ENCODE data around the gene NXF1.
A peak's percentile ranks its signal among the peaks of the same experiment; 100 is the strongest.
"Not testable (repeated sequence)": the region's sequence is repeated elsewhere in the genome, so short reads cannot be mapped to it uniquely, and the experiment has no call there.

NXF1 gene

DNA sequence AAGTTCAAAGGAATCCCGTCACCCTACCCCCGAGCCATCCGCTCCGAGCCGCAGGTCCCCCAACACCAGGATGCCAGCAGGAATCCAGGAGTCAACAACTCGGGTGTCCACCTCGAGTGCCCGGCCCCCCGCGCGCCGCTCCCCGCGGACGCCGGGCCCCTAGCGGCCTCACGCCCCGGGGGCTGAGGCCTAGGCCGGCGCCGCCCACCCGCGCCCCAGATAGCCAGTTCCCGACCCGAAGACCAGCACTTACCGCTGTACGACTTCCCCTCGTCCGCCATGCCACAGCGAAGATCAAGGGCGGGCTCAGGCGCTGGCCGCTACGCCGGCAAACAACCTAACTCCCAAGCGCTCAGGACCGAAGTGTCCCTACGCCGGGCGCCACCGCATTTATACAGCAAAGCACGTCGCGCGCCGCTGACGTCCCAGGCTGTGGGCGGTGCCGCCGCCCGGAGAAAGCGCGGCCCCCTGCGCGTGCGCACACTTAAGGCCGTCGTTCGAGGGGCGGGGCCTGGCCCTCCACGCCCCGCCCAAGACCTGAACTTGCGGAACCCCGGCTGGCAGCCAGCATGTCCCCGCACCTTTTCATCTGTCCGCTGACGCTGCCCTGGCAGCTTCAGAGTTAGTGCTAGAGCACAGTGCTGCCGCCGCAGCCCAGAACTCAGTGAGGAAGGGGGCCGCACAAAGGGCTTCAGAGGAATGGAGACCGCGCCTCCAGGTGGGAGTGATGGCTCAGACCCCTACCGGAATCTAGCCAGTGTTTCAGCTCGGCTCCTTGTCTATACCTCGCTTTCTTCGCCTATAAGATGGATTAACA lies at the start of gene NXF1:
TSS of gene NXF1 (minus strand) at position 365 of the 817 bp plus-strand sequence. CDS start at position 281, 84 bp downstream.
- peak; percentile 91 to 98 for DNase-seq

DNA sequence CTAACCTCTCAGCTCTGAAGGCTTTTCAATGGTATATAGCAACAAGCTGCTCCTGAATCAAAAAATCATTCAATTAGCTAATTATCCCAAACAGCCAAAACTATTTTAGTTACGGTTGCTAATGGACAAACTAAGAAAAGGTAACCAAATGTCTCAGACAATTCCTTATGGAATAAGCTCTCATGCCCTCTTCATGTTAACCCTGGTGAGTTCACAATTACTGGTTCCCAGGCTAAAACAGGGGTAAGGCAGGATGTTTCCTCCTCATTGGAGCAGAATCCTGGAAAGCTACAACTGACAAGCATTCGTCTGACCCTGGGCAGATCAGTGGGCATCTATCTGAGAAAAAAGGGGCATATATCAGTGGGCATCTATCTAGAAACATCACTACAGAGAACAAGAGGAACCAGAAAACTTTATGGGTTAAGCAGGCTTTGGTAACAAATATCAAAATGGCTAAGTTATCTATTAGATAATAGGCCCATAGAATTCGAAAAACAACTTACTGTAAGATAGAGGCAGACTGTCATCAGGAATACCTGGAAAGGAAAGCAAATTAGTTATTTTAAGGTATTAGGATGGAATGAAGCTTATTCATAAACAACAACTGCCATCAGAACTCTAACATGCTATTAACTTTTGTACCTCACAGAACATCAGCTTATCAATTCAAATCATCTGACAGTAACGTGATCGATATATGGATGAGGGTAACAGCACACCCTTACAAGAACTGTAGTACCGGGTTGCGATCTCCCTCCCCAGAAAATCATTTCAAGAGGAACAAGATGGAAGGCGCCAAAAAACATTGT lies 49.0 kb upstream of the NXF1 start:
- DNase-seq = no peak

DNA sequence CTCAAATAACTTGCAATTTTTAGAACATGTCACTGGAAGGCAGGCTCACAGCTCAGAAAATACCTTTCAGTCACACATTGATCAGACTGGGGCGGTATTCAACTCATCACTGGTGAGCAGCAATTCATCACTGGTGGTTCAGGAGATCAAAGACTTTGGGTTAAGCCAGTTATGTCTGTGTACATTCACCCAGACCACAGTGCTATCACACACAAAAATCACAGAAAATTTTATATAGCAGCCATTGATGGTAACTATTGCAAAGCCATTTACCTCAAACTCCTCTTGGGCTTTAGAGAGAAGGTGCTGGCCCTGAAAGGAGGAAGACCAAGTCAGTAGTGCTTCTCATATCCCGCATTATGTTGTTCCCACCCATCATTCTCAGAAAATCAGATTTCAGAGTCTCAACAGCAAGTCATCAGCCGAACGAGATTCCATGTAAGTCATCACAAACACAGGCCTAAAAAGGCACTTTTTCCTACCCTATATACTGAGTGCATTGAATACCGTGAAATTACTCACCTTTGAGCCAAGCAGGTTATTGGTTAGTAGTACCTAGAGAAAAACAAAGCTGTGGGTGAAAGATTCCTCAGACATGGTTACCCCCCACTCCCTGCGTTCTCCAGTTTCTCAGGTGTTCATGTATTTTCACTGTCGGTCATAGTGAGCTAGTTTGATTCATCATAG lies 48.2 kb upstream of the NXF1 start:
- no peak for DNase-seq

DNA sequence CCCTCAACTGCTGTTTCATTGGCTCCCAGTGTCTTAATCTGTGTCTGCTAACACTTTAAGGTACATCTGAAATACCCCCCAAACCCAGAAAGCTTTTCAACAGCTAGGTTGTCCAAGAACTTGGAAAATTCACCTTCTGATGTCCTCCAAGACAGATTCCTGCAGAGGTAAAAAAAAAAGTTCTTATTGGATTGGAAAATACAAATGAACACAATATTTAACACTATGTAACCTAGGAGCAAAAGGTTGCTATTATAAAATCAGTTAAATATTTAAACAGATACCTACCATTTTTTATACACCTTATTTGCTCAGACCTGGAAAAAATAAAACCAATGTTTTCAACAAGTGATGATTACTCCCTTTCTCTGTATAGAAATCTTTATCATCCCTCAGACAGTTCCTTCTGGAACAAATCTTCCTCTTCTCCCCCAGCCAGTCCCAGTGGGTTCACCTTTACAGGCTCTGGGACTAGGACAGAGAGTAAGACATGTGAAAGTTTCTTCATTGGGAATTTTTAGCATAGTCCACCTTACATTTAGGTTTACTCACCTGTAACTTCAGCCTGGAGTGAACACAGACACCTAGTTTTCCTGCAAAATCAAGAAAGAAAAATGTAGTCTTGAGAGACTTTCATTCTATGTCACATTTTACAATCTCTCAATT lies 47.4 kb upstream of the NXF1 start:
- DNase-seq = no peak

DNA sequence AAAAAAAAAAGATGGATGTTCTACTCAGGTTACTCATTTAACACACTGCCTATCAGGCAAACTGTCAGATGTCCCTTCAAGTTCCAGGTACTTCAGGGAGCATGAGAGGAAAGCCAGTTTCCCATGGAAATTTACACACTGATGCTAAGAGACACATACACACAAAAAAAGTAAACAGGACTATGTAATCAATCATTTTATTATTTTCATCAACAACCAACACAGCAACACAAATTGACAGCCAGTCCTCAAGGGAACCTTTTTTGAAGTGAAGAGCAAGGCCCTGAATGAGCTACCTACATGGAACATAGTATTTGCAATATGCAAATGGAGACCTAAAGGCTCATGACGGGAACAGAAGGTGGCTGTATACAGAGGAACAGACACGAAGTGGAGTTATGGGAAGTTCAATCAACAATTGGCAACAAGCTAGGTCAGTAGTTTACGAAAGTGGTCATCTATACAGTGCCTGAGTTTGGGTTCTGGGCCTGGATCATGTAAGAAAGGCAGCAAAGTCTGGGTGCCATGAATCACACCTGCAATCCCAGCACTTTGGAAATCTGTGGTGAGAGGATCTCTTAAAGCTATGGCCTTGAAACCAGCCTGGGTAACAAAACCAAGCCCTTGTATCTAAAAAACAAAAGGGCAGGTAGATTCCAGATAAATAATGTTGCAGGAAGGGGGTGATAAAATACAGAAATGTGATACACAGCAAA lies 46.7 kb upstream of the NXF1 start:
- DNase-seq = no peak

DNA sequence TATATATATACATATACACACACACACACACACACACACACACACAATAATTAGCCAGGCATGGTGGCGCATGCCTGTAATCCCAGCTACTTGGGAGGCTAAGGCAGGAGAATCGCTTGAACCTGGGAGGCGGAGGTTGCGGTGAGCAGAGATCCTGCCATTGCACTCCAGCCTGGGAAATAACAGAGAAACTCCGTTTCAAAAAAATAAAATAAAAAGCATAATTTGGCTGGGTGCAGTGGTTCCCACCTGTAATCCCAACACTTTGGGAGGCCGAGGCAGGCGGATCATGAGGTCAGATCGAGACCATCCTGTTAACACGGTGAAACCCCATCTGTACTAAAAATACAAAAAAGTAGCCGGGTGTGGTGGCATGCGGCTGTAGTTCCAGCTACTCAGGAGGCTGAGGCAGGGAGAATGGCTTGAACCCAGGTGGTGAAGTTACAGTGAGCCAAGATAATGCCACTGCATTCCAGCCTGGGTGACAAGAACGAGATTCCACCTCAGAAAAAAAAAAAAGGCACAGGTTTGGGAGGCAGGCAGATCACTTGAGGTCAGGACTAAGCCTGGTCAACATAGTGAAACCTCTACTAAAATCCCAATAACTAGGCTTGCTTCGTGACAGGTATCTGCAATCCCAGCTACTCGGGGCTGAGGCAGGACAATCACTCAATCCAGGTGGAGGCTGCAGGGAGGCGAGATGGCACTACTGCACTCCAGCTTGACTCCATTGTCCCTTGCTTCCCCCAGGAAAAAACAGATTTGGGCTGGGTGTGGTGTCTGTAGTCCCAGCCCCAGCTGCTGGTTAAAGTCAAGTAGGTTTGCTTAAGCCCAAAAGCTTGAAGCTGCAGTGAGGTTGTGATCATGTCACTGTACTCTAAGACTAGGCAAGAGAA lies 45.9 kb upstream of the NXF1 start:
- peak in 1 of 2 experiments; percentile 34 for DNase-seq

DNA sequence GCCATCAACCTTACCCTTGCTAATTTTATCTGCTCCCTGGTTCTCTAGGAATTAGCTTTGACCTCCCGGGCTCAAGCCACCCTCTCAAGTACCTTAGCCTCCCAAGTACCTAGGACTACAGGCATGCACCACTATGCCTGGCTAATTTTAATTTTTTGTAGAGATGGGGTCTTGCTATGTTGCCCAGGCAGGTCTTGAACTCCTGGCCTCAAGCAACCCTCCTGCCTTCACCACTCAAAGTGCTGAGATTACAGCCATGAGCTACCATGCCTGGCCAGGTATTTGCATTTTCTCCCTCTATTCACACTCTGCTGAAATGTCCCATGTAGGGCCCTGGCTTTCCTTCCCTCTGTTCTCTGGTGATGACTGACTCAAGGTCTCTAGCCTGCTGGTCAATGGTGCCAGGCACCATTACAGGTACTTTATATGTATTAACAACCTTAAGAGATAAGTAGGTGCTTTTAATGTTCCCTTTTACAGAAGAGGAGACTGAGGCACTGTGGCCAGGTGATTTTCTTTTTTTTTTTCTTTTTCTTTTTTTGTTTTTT lies 42.6 kb upstream of the NXF1 start:
- no peak for DNase-seq

DNA sequence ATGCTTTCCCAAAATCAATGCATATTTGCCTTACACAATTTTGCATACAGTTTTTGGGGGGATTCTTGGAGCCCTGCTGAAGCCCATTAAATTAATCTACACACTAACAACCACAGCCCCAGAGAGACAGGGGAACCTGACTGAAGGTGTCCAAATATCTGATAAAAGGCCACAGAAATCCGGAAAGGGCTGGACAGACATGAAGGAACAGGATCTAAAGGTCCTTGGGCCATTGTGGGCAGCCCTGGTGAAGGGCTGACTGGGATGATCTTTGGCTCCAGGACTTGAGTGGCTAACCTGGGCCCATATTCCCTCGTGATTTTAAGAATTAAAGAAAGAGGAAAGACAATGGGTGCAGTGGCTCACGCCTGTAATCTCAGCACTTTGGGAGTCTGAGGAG lies 40.9 kb upstream of the NXF1 start:
- DNase-seq = no peak

DNA sequence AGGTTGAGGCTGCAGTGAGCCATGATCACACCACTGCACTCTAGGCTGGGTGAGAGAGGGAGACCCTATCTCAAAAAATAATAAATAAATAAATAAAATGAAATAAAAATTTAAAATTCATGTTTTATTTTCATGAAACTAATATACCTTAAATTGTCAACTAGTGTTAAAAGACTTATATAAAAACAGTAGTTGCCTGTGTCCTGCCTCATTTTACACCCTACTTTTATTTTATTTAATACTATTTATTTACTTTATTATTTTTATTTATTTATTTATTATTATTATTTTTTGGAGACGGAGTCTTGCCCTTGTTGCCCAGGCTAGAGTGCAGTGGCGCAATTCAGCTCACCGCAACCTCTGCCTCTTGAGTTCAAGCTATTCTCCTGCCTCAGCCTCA lies 38.9 kb upstream of the NXF1 start:
- DNase-seq = no peak

DNA sequence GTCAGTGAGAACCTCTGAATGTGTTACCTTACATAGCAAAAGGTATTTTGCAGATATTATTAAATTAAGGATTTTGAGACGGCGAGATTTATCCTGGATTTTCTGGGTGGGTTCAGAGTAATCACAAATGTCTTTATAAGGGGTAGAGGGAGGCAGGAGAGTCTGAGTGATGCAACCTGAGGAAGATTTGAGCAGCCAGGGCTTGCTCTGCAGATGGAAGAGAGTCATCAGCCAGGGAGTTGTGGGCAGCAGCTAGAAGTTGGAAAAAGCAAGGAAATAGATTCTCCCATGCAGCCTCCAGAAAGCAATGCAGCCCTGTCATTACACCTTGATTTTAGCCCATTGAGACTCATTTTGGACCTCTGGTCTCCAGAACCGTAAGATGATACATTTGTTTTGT lies 38.2 kb upstream of the NXF1 start:
- no peak for DNase-seq

DNA sequence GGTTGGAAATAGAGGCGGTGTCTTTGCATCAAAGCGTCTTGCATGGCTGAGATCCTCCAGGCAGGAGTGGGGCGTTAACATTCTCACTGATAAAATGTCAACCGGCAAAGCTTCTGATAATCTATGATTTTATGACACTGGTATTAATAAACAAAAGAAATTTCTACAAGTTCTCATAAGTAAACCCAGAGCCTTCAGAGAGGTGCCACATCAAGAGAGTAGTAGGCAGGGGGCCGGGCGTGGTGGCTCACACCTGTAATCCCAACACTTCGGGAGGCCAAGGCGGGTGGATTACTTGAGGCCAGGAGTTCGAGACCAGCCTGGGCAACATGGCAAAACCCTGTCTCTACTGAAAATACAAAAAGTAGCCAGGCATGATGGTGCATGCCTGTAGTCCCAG lies 37.7 kb upstream of the NXF1 start:
- not testable (repeated sequence) for DNase-seq

DNA sequence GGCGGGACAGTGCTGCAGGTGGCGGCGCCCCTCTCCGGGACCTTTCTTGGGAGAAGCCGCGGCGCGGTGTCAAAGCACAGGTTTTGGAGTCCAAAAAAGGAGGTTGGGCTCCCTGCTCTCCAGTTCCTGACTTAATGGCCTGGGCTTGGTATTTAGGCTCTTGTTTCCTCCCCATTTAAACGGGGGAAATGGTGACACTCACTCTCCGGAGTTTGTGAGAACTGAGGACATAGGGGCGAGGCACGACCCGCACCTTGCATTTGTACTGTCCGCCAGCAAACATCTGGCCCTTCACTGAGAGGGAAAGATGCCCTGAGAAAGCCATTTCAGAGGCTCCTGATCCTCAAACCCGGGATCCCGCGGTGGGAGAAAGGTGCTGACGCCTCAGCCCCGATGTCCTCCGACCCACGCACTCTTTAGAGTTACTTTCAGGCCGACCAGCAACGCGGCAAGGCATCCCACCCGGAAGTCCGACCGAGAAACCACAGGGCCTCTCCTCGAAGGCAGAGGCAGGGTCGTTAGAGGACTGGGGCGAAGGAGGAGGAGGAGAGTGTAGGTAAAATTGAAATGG lies 37.0 kb upstream of the NXF1 start:
- no peak for DNase-seq

DNA sequence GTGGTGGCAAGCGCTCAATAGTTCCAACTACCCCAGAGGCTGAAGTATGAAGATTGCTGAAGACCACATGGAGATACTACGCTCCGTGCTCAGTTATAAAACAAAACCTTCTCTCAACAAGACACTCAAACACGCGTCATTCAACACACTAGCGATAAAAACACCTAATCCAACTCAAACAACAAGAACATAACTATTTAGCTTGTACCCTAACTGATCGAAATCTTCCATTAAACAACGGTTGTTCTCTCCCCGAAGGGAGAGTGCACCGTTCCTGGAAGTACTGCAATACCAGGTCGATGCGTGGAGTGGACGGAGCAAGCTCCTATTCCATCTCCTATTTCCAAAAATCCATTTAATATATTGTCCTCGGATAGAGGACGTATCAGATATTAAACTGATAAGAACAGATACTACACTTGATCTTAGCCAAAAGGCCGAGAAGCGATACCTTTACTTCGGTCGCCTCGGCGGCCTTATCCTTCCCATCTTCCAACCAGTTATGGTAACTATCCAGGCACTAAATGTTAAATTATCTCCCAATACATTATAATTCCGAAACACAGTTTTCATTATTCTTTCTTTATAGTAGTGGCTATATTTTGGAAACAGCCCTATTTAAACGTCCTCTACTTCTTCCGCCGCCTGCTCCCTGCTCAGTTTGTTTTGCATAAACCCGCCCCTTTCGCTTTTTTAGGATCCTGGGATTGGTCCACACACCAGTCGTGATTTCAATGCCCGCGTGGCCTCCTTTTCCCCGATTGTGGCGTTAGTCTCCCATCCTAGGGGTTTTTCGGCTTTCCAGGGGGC lies 36.3 kb upstream of the NXF1 start:
- peak; percentile 99 for DNase-seq

DNA sequence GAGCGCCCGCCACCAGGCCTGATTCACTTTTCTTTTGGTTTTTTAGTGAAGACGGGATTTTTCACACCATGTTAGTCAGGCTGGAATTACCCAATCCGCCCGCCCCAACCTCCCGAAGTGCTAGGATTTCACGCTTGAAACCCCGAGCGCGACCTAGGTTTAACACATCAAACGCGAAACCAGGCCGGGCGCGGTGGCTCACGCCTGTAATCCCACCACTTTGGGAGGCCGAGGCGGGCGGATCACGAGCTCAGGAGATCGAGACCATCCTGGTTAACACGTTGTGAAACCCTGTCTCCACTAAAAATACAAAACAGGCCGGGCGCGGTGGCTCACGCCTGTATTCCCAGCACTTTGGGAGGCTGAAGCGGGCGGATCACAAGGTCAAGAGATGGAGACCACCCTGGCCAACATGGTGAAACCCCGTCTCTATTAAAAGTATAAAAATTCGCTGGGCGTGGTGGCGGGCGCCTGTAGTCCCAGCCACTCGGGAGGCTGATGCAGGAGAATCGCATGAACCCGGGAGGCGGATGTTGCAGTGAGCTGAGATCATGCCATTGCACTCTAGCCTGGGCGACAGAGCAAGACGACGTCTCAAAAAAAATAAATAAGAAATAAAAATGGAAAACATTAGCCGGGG lies 35.6 kb upstream of the NXF1 start:
- DNase-seq = peak; percentile 93 to 95

DNA sequence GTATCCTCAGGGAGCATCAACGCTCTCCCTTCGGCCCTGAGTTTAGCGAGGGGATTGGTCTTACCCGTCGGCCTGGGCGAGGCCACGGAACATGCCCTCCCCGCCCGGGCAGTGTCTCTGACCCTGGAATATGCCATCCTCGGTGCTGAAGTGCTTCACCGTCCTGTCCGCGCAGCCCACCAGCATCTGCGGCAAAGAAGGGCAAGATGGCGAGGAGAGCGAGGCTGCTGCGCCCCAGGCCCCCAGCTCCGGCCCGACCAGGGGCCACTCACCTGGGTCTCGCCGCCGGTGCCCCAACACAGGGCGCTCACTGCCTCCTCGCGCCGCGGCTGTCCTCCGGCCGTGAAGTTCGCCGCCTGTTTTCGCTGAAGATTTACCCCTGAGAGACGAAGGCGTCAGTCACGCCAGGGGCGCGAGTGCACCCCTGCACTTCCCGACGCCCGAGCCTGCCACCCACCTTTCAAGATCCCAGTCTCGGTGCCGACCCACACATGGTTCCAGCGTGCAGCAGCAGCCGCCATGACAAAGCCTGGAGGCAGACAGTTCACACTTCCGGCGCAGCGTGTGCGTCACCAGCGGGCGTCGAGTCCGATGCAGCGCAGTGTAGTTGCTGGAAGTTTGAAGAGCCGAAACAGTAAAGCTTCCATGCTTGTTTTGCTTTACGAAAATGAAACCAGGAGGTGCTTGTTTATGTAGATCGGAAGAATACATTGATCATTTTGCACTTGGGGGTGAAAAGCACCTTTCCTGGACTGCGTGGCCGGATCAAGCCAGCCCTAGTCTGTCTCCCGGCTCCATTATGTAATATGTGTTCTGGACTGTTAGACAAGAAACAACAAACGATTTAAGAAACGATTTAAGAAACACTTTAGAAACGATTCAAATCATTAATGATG lies 34.1 kb upstream of the NXF1 start, which contains the start of gene WDR74:
TSS of gene WDR74 (minus strand) at position 541 of the 896 bp plus-strand sequence. CDS start at position 521, 20 bp downstream.
- DNase-seq = peak; percentile 83 to 92

DNA sequence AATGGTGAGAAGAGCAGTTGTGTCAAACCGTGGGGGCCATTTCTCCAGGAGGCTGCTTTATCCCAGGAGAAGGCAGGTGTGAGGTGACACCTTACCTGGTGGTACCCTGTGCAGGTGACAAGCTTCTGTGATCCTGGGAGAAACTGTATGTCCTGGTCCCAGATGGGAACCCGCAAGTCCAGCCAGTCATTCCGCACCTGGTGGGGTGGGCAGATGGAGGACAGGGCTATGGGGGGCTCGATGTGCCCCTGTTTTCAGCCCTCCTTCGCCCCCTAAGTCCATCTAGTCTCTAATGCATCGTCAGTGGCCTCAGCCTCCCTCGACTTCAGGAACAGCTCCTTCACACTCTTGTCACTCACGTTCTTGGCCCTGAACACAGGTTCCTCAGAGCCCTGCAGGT lies 30.1 kb upstream of the NXF1 start:
- DNase-seq = no peak

DNA sequence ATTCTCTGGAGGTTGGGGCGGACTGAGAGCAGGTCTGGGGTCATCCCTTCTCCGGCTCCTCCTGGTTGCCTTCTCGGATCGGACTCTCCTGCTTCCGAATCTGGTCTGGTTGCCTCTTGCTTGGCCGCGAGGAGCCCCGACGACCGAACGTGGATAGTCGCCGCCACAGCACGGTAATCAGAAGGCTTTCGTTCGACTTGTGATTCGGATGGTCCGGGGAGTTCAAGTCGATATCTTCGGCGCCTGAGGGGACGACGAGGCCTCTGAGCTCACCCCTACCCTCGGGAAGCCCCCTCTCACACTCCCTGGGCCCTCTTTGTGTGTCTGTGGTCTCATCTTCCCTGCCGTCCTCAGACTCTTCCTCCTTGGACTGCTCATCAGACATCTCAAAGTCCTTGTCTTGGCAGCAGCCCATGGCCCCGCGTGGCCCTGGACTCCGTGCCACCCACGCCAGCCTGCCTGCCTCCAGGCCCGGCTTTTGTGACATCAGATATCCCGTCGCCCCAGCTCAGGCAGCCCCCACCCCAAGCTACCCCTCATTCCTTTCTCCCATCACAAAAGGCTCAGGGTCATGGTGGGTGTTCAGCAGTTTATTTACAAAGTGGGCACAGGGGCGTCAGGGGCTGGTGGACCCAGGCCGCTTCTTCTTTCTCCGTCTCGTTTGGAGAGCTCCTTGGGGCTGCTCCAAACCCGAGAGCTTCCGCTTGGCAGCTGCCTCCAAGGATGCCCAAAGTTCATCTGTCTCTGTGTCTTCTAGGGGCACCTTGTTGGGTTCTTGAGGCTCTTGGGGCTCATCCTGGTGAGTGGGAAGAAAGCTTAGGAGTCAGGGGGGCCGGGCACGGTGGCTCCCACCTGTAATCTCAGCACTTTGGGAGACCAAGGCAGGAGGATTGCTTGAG lies 27.3 kb upstream of the NXF1 start, which contains the start of gene TEX54:
TSS of gene TEX54 (minus strand) at position 506 of the 899 bp plus-strand sequence.
- no peak for DNase-seq

All from NCI-H446 (cell line).